Ovary (tissue), 3 donors: Measurements from ENCODE around the gene DGKG.

ENCODE experiments used
- CTCF ChIP-seq, 3 donors: fragments of 450-650 bp in 2 of 3; fragments of 200-600 bp in 1 of 3; IDR thresholded peaks; one replicate each; pipeline versions ENCODE4 v1.5.1 to v1.8.0; 2016 to 2022; ENCODE audit warnings: antibody characterized with exemption in 3 of 3, mild to moderate bottlenecking in 1 of 3
- EP300 ChIP-seq: sonication (generic); formaldehyde crosslinking; IDR thresholded peaks from one replicate; pipeline ENCODE4 v1.6.1; 2017; ENCODE audit warnings: antibody characterized with exemption
- donor health status: DM: no; HTN: no; CAD: no.

GRCh38 chr3:186123012-186123411, 239.0 kb downstream of the DGKG start:
- TF ChIP-seq CTCF (IDR thresholded peaks at IDR 0.05) (no peak), EP300 (no peak)
